ENCODE data around the gene CCL27.

CCL27 gene

DNA sequence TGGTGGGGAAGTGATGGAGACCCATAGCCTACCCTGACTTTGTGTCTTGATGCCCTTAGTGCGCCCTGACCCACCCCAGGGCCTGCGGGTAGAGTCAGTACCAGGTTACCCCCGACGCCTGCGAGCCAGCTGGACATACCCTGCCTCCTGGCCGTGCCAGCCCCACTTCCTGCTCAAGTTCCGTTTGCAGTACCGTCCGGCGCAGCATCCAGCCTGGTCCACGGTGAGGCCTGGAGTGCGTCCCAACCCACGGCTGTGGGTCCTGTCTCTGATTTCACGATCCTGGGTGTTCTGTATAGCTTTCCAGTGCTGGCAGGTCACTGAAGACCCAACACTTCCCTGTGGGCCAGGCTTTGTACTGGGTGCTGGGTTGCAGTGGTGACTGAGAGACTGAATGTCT is 4.0 kb downstream of the CCL27 start:
- Histone ChIP-seq H3K36me3 (ENCODE audit: control insufficient read depth, low read length) (no peaks in the 10 kb centered on the region), H3K4me1 (ENCODE audit: control insufficient read depth, low read length) (no peaks in the 10 kb centered on the region), H3K9me3 (ENCODE audit: control insufficient read depth, insufficient read depth, low read length) (no peaks in the 10 kb centered on the region), H3K27ac (ENCODE audit: low read depth, low read length) (no peak overlapping the region), H3F3A (ENCODE audit: control insufficient read depth, insufficient read depth) (no peaks in the 10 kb centered on the region), H3K27me3 (ENCODE audit: control insufficient read depth, low read length) (peaks cover 15% of the 10 kb centered on the region), H3K9me2 (replicated peaks; ENCODE audit: control insufficient read depth, low read length) (no peaks in the 10 kb centered on the region), H3K4me3 (ENCODE audit: low read length) (no peak overlapping the region), H4K20me1 (ENCODE audit: control insufficient read depth, insufficient read depth, low read depth, low read length) (no peaks in the 10 kb centered on the region), H3K79me2 (ENCODE audit: control insufficient read depth, low read length) (no peaks in the 10 kb centered on the region), H3K4me2 (ENCODE audit: low read length) (no peak overlapping the region)
- no peak for TF ChIP-seq EZH2phosphoT487 (IDR thresholded peaks at IDR 0.05; ENCODE audit: borderline replicate concordance, low read length)
- TF ChIP-seq, protein P1, sequence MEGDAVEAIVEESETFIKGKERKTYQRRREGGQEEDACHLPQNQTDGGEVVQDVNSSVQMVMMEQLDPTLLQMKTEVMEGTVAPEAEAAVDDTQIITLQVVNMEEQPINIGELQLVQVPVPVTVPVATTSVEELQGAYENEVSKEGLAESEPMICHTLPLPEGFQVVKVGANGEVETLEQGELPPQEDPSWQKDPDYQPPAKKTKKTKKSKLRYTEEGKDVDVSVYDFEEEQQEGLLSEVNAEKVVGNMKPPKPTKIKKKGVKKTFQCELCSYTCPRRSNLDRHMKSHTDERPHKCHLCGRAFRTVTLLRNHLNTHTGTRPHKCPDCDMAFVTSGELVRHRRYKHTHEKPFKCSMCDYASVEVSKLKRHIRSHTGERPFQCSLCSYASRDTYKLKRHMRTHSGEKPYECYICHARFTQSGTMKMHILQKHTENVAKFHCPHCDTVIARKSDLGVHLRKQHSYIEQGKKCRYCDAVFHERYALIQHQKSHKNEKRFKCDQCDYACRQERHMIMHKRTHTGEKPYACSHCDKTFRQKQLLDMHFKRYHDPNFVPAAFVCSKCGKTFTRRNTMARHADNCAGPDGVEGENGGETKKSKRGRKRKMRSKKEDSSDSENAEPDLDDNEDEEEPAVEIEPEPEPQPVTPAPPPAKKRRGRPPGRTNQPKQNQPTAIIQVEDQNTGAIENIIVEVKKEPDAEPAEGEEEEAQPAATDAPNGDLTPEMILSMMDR (IDR thresholded peaks at IDR 0.05; ENCODE audit: low read depth, low read length, poor library complexity, severe bottlenecking): no peak

DNA sequence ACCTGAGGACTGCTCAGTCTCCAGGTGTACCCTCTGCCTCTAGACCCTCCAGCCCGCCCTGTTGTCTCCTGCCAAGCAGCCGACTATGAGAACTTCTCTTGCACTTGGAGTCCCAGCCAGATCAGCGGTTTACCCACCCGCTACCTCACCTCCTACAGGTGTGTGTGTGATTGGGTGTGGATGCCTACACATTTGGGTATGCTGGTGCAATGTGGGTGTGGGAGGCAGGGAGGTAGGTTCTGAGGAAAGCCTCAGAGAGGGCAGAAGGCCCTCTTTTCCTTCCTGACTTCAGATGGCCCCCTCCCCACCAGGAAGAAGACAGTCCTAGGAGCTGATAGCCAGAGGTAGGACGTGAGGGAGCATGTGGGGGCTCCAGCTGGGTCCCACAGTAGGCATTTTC is 5.5 kb downstream of the CCL27 start:
- H3K9me2 ChIP-seq (replicated peaks; ENCODE audit: control insufficient read depth, low read length): no peaks in the 10 kb centered on the region
- no peak overlapping the region for H3K4me3 ChIP-seq (ENCODE audit: low read length)
- H3K4me2 ChIP-seq (ENCODE audit: low read length): no peak overlapping the region
- TF ChIP-seq, protein P1 (IDR thresholded peaks at IDR 0.05; ENCODE audit: low read depth, low read length, poor library complexity, severe bottlenecking): no peak
- TF ChIP-seq EZH2phosphoT487 (IDR thresholded peaks at IDR 0.05; ENCODE audit: borderline replicate concordance, low read length): no peak
- no peaks in the 10 kb centered on the region for H4K20me1 ChIP-seq (ENCODE audit: control insufficient read depth, insufficient read depth, low read depth, low read length)
- peaks cover 15% of the 10 kb centered on the region for H3K27me3 ChIP-seq (ENCODE audit: control insufficient read depth, low read length)
- H3K4me1 ChIP-seq (ENCODE audit: control insufficient read depth, low read length): no peaks in the 10 kb centered on the region
- H3K79me2 ChIP-seq (ENCODE audit: control insufficient read depth, low read length): no peaks in the 10 kb centered on the region
- no peaks in the 10 kb centered on the region for H3F3A ChIP-seq (ENCODE audit: control insufficient read depth, insufficient read depth)
- no peaks in the 10 kb centered on the region for H3K36me3 ChIP-seq (ENCODE audit: control insufficient read depth, low read length)
- no peak overlapping the region for H3K27ac ChIP-seq (ENCODE audit: low read depth, low read length)
- H3K9me3 ChIP-seq (ENCODE audit: control insufficient read depth, insufficient read depth, low read length): no peaks in the 10 kb centered on the region

DNA sequence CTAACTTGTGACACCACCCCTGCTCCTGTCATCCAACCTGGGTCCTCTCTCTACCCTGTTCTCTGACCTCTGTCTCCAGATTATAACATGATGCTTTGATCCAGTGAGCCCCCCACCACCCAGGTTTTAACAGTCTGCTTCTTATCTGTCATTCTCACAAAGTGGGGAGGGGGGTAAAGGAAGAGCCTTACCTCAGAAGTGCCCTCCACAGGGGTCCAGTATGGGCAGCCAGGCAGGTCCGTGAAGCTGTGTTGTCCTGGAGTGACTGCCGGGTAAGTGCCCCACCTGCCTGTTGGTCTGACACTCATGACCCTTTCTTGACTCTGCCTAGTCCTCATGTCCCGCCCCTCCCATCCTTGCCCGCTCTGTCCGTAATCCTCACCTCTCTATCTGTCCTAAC is 7.1 kb downstream of the CCL27 start:
- Histone ChIP-seq H3K4me2 (ENCODE audit: low read length) (no peak overlapping the region), H3K9me2 (replicated peaks; ENCODE audit: control insufficient read depth, low read length) (no peaks in the 10 kb centered on the region), H3K4me3 (ENCODE audit: low read length) (no peak overlapping the region), H3F3A (ENCODE audit: control insufficient read depth, insufficient read depth) (no peaks in the 10 kb centered on the region), H3K27me3 (ENCODE audit: control insufficient read depth, low read length) (peaks cover 15% of the 10 kb centered on the region), H3K4me1 (ENCODE audit: control insufficient read depth, low read length) (no peaks in the 10 kb centered on the region), H3K36me3 (ENCODE audit: control insufficient read depth, low read length) (no peaks in the 10 kb centered on the region), H3K27ac (ENCODE audit: low read depth, low read length) (no peak overlapping the region), H3K79me2 (ENCODE audit: control insufficient read depth, low read length) (no peaks in the 10 kb centered on the region), H3K9me3 (ENCODE audit: control insufficient read depth, insufficient read depth, low read length) (no peaks in the 10 kb centered on the region), H4K20me1 (ENCODE audit: control insufficient read depth, insufficient read depth, low read depth, low read length) (no peaks in the 10 kb centered on the region)
- TF ChIP-seq EZH2phosphoT487 (IDR thresholded peaks at IDR 0.05; ENCODE audit: borderline replicate concordance, low read length): no peak
- TF ChIP-seq, protein P1 (IDR thresholded peaks at IDR 0.05; ENCODE audit: low read depth, low read length, poor library complexity, severe bottlenecking): no peak
